NOMO-1 treated with DMSO at 0.1 percent for 48 hours (cell line): ENCODE results near the gene CRTAP.
"Not testable (repeated sequence)": the region's sequence is repeated elsewhere in the genome, so short reads cannot be mapped to it uniquely, and the experiment has no call there.

Experiments used
- DNase-seq: peaks from one replicate; lab custom pipeline; 2025; ENCODE audit not compliant: unreplicated experiment; lab: John Stamatoyannopoulos, UW

CRTAP gene

GRCh38 chr3:33139006-33139623 is 25.3 kb downstream of the CRTAP start:
- DNase-seq = not testable (repeated sequence)

- no peak for DNase-seq
These were observed 26.2 kb downstream of the CRTAP start for GRCh38 chr3:33139996-33140395.

- DNase-seq = no peak
These were observed 27.2 kb downstream of the CRTAP start for GRCh38 chr3:33141006-33141405.

GRCh38 chr3:33144433-33144832 is 30.6 kb downstream of the CRTAP start:
- no peak for DNase-seq

- no peak for DNase-seq
These were observed 31.5 kb downstream of the CRTAP start for GRCh38 chr3:33145221-33145900.

- DNase-seq = no peak
These were observed 32.2 kb downstream of the CRTAP start for GRCh38 chr3:33145901-33146580.

- DNase-seq = no peak
These were observed 33.1 kb downstream of the CRTAP start for GRCh38 chr3:33146791-33147445.

- peak; percentile 52 for DNase-seq
These were observed 35.5 kb downstream of the CRTAP start for GRCh38 chr3:33149342-33149741.

GRCh38 chr3:33152363-33153360 is 38.8 kb downstream of the CRTAP start:
- DNase-seq = no peak

GRCh38 chr3:33153782-33154181 is 40.0 kb downstream of the CRTAP start:
- DNase-seq = no peak

- no peak for DNase-seq
These were observed 41.5 kb downstream of the CRTAP start for GRCh38 chr3:33155301-33155700.

GRCh38 chr3:33159234-33159633 is 45.4 kb downstream of the CRTAP start:
- DNase-seq = no peak

GRCh38 chr3:33159981-33160380 is 46.2 kb downstream of the CRTAP start:
- no peak for DNase-seq

- not testable (repeated sequence) for DNase-seq
These were observed 48.8 kb downstream of the CRTAP start for GRCh38 chr3:33162621-33163020.

- DNase-seq = no peak
These were observed 51.6 kb downstream of the CRTAP start for GRCh38 chr3:33165372-33165771.

GRCh38 chr3:33166095-33166494 is 52.3 kb downstream of the CRTAP start:
- DNase-seq = no peak

- DNase-seq = no peak
These were observed 53.5 kb downstream of the CRTAP start for GRCh38 chr3:33167284-33167683.

- DNase-seq = no peak
These were observed 54.0 kb downstream of the CRTAP start for GRCh38 chr3:33167716-33168336.

- DNase-seq = no peak
These were observed 56.7 kb downstream of the CRTAP start for GRCh38 chr3:33170531-33170930.

GRCh38 chr3:33171580-33171979 is 57.8 kb downstream of the CRTAP start:
- no peak for DNase-seq
